ENCODE results near the gene ZNF80.

GRCh38 chr3:114286266-114286665 is 48.9 kb upstream of the ZNF80 start:
- TF ChIP-seq BCL3 (IDR thresholded peaks at IDR 0.05) (no peak), RCOR1 (IDR thresholded peaks at IDR 0.05; ENCODE audit: low read depth, low read length) (no peak), CTCF (IDR thresholded peaks at IDR 0.05) (no peak), POLR2A (IDR thresholded peaks at IDR 0.05; ENCODE audit: low read length) (no peak), RARB (CRISPR knock-in tag; IDR thresholded peaks at IDR 0.05) (no peak), USF2 (IDR thresholded peaks at IDR 0.05) (no peak), SMC3 (IDR thresholded peaks at IDR 0.05) (no peak)
